DMS153 treated with DMSO at 0.1 percent for 48 hours (cell line): Measurements from ENCODE around the gene SKIDA1.

ENCODE experiments used
- DNase-seq: peaks from one replicate; lab custom pipeline; 2025; ENCODE audit not compliant: unreplicated experiment; lab: John Stamatoyannopoulos, UW

Gene SKIDA1

DNA sequence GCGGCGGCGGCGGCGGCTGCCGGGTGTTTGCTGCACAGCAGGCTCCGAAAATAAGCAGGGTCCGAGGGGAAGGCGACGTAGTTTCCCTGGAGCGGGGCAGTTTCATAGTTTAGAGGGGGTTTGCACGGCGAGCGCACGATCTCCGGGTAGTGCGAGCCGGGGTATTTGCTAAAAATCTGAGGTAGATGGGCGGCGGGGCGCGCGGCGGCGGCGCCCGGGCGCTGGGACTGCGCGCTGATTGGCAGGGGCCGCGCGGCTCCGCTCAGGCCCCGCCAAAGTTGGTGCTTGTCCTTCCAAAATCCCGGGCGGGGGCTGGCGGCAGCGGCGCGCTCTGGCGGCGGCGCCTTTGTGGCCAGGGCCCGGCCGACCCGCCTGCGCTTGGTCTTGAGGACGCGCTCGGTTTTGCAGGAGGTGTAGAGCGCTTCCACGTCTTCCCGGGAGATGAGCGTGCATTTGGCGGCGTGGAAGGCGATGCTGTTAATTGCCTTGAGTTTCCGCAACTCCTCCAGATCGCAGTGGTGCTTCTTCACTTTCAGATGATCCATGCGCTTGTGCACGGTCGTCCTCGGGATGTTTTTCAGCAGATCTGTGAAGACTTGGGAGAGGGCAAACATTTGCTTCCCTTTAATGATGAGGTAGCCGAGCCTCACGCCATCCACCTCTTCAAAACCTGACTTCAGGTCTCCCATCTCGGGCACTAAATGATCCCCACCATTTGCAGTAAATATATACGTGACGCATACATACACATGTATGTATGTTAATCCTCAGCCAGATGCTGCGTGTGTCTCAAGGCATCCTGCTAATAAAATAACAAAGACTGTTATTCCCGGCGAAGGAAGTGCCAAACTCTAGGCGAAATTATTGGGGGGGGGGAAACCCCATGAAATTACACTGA, 8.1 kb downstream of the SKIDA1 start:
- no peak for DNase-seq

DNA sequence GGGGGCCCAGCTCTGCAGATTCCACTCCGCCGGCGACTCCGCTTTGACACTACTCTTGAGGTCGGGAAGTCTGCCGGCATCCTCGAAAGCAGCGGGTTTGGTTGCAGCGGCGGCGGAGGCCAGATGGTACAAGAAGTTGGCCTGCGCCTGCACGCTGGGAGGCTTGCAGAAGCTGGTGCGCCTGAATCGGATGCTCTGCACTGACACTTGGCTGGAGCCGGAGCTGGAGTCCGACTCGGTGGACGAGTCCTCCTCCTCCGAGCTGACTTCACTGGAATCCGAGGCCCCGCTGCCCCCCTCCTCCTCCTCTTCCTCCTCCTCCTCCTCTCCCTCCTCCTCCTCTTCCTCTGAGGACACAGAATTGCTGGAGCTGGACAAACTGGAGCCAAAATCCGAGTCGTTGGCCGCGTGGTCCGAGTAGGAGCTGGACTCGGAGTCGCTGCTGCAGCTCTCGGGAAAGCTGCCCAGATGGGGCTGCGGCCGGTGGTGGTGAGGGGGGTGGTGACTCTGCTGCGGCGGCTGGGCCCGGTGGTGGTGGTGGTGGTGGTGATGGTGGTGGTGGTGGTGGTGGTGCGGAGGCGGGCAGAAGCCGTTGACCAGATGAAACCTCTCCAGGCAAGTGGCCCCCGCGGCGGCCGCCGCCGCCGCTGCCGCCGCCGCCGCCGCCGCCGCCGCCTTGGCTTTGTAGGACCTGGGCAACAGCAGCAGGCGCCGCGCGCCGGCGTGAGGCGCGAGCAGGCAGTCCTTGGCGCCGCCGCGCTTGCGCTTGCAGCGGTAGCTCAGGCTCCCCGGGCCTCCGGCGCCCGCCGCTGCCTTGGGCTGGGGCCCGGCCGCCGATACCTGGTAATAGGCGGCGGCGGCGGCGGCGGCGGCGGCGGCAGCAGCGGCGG, 9.0 kb downstream of the SKIDA1 start:
- no peak for DNase-seq

DNA sequence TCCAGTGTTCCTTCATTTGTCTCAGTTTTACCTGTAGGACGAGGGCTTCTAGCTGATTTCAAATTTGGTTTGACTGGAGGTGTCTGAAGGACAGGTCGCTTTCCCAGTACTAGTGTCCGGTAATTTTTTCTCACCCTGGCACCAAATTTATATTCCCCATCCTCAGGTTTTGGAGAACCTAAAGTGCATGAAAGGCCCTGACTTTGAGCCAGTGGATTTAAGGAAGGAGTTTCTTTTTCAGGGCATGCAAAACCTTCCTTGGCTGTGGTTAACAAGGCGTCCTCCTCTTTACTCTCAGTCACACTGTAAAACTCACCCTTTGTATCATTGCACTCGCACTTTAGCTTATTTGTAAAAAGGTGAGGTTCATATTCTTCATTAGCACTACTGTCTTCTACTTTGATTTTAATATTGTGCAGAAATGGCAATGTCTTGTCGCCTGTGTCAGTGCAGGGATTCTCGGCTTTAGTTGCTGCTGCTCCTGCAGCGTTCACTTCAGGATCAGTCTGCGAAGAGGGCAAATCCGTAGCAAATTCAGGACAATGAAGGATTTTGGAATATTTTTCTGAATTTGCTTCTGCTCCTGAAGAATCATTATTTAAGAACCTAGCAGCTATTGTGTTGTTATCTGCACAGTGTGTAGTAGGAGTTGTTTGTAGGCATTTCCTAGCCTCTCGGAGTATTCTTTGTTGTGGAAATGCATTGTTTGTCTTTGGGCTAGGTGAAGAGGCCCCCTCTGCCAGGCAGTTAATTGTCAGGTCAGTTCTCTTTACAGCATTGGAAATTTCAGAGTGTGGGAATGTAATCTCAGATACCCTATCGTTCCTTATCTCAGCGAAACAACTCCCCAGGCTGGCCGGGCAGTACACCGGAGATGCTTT, 9.9 kb downstream of the SKIDA1 start:
- DNase-seq = no peak

GRCh38 chr10:21514818-21515351, 10.6 kb downstream of the SKIDA1 start:
- no peak for DNase-seq

- DNase-seq = no peak
Observed at GRCh38 chr10:21514129-21514817, 11.2 kb downstream of the SKIDA1 start.

- DNase-seq = no peak
Observed at GRCh38 chr10:21513405-21513788, 12.1 kb downstream of the SKIDA1 start.

GRCh38 chr10:21512573-21513404, 12.7 kb downstream of the SKIDA1 start:
- no peak for DNase-seq

- DNase-seq = no peak
Observed at GRCh38 chr10:21511946-21512572, 13.4 kb downstream of the SKIDA1 start.

DNA sequence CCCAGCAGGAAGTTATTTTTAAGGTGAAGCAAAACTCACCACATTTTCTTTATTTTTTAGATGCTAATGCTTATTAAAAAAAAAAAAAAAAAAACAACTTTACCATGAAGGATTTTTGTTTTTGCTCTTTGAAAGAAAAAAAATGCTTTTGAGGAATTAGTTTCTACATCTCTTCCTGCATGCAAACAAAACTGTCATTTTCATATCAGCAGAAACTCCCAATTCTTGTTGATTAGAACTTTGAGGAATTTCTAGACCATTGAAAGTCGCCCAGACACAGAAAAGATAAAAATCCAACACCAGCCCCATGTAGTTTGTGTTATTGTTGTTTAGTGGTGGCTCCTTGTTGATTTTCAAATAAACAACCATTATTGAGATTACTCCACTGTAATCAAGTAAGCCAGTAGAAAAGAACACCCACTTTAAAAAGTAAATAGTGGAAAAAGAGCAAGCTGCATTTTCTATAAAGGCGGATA, 14.3 kb downstream of the SKIDA1 start:
- DNase-seq = no peak

DNA sequence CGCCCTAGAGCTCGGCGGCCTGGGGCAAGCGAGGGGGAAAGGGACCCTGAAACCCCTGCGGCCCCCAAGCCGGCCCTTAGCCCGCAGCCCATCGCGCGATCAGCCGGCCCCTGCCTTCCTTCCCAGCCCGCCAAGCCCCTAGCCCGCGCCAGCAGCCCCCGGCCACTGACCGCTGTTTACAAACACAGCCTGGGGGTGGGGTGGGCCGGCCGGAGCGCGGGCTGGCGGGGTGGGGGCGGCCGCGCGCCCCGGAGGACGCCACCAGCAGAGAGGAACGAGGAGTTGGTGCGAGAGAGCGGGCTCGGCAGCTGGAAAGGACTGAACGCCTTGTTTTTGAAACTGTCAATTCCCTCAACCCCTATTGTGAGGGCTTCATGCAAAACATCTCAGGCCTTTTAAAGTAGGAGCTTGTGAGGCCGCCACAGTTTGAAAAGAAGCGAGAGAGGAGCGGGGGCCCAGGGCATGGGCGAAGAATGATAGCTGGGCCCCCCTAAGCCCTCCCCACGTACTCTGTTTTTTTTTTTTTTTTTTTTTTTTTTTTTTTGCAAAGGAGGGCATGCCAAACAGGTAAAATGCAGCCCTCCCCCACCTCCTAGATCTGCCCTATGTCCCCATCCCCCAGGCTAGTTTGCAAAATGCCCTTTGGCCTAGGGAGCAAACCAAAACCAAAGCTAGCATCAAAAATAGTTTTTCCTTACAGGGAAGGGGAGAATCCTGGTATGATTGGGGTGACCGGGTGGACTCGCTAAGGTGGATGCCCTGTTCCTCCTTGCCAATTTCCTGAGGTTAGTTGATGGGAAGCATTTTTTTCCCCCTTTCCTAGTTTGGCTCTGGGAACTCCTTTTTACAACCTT, 15.0 kb downstream of the SKIDA1 start:
- DNase-seq = no peak

GRCh38 chr10:21509341-21510240, 15.9 kb downstream of the SKIDA1 start:
- DNase-seq = no peak

DNA sequence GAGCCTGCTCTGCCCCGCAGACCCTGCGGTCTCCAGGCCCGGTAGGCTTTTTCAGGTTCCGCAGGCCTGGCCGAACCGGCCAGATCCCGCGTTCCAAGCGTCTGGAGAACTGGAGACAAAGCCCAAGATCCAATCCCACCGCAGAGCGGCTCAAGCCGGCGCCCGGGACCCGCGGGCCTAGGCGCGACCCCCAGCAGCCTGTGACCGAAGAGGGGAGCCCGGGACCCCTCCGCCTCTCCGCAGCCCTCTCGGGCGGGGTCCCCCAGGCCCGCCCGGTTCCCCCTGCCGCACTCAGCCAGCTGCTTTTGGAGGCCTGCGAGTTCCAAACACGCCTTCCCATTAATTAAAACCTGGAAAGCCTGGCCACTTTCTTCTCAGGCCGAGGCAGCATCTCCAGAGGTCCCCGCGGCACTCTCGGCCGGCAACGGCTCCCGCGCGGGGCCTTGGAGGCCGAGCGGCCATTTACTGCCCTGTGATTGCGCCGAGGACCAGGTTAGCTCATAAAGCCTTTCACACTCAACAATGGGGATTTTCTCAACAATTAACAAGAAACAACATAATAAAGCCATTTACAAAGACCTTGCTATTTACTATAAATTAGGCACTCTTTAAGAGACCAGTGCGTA, 16.7 kb downstream of the SKIDA1 start:
- no peak for DNase-seq

GRCh38 chr10:21507150-21507549, 18.3 kb downstream of the SKIDA1 start:
- DNase-seq = no peak

- no peak for DNase-seq
Observed at GRCh38 chr10:21506351-21506750, 19.1 kb downstream of the SKIDA1 start.

GRCh38 chr10:21505711-21506278, 19.7 kb downstream of the SKIDA1 start:
- no peak for DNase-seq

- no peak for DNase-seq
Observed at GRCh38 chr10:21503542-21503941, 21.9 kb downstream of the SKIDA1 start.
